Stimulated activated CD4-positive, alpha-beta T cell treated with anti-CD3 and anti-CD28 coated beads, TNF-alpha, amount 100 ng/mL, for 1 hour (primary cell): Measurements from ENCODE around the gene CNPY2.
"Not testable (repeated sequence)": the region's sequence is repeated elsewhere in the genome, so short reads cannot be mapped to it uniquely, and the experiment has no call there.

Source experiments
- DNase-seq, 3 donors: peaks; one replicate each; pipeline ENCODE4 v3.0.0-alpha.2; 2020; ENCODE audit warnings: low read depth in 3 of 3, low spot score in 1 of 3

Gene CNPY2

GRCh38 chr12:56298828-56299227 is 17.0 kb downstream of the CNPY2 start:
- no peak for DNase-seq

- DNase-seq = no peak
Measured at GRCh38 chr12:56297400-56297799, 18.4 kb downstream of the CNPY2 start.

DNA sequence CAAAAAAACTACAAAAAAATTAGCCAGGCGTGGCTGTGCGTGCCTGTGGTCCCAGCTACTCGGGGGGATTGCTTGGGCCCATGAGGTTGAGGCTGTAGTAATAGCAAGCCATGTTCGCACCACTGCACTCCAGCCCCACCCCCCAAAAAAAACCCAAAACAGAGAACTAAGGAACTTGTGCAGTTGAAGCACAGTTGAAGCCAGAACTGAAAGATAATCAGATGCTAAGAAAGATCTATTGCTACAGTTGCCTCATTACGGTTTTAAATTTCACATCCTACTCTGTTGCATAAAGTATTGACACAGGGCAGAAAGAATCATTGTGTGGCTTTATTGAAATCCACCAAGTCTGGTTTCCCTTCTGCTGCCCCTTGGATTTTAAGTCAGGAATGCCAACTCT is 19.5 kb downstream of the CNPY2 start:
- no peak for DNase-seq

DNA sequence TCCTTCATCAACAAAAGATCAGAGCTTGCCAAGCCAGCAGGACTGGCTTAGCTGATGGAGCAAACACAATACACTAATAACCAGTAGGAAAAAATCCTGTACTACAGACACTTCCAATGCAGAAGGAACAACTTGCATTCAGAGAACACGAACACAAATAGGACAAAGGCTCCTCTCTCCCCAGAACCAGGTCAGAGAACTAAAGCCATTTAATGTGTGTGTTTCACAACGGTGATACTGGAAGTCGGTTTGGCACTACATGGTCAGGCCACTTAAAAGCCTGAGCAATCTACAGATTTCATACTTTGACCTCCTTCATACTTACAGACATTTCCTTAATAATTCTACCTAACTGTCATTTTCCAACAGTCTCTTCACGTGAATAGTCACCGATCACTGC is 22.0 kb downstream of the CNPY2 start:
- no peak for DNase-seq

GRCh38 chr12:56288705-56289387 is 26.9 kb downstream of the CNPY2 start:
- DNase-seq = no peak

DNA sequence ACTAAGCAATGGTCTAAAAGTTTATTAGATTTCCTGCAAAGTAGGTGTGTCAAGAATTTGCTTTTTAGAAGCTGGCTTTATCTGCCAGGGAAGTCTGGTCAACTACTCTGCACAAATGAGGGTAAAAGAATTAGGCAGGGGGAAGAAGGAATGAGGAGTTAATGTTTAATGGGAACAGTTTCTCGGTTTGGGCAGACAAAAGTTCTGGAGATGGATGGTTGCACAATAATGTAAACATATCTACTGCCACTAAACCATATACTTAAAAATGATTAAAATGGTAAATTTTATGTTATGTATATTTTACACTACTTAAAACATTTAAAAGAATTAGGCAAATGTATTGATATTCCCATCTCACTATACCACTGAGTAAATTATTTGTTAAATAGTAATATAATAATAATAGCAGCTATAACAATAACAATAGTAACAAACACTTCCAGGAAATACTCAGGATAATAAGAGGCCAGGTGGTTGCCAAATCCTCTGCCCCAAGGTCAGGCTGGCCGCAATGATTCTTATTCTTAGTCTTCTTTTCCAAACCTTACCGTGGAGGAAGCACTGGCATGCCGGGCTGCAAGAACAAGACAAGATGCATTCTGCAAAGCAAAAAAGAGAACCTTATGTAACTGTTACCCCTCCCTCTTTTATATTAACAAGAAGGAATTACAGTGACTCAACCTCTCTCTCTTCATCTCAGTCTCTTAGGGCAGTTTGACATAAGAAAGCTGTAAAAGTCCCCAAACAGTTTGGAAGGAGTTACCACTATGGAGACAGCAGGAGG is 29.6 kb downstream of the CNPY2 start:
- no peak for DNase-seq

DNA sequence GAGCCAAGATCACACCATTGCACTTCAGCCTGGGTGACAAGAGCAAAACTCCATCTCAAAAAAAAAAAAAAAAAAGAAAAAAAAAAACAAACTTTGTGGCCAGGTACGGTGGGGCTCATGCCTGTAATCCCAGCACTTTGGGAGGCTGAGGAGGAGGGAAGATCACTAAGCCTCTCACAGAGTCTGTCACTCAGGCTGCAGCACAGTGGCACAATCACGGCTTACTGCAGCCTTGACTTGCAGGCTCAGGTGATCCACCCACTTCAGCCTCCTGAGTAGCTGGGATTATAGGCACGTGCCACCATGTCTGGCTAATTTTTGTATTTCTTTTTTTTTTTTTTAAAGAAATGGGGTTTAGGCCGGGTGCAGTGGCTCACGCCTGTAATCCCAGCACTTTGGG is 31.5 kb downstream of the CNPY2 start:
- not testable (repeated sequence) for DNase-seq

GRCh38 chr12:56282579-56282978 is 33.2 kb downstream of the CNPY2 start:
- no peak for DNase-seq

- no peak for DNase-seq
Measured at GRCh38 chr12:56282030-56282429, 33.8 kb downstream of the CNPY2 start.

GRCh38 chr12:56280849-56281248 is 34.9 kb downstream of the CNPY2 start:
- DNase-seq = no peak

GRCh38 chr12:56278905-56279304 is 36.9 kb downstream of the CNPY2 start:
- no peak for DNase-seq

GRCh38 chr12:56274299-56274698 is 41.5 kb downstream of the CNPY2 start:
- DNase-seq = no peak

GRCh38 chr12:56272468-56272867 is 43.3 kb downstream of the CNPY2 start:
- not testable (repeated sequence) for DNase-seq

DNA sequence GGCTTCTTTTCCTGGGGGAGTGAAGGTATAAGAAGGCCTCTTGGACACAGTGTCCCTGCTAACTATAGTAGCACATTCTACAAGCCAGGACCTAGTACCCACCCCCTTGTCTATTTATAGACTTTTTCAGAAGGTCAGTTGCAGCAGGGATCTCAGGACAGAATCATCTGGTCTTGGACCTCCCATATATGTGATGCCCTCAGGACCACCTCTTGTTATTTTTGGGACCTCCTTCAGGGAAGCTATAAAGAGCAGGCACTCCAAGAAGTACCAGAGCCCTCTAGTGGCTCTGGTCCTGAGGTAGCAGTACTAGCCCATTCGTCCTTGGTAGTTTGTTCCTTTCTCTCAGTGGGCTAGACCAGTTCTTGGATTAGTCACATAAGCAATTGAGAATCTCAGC is 44.8 kb downstream of the CNPY2 start:
- DNase-seq = no peak

DNA sequence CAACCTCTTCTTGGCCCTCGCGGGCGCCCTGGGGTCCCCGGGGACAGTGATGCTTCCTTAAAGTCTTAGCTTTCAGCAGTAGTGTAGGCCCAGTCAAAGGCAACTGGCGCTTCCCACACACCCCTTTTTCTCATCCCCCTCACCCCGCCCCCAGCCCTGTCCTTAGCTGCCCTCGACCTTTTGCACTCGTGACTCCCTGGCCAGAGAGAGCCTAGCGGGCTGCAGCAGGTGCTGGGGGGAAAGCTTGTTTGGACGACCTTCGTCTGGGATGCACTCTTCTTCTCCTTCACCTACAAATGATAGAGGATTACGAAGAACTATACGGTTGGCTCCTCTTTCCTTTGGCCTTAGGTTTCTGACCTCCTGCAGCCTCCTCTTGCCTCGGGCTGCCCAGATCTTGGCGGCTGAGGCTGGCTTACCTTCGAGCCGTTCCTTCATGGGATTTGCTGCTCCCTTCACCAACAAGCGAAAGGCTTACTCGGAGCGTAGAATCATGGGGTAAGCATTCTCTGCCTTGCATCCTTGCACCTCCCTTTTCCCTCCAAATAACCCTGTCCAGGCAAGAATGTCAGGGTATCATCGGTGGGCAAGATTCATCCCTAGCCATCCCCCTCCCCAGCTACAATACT is 48.2 kb downstream of the CNPY2 start:
- DNase-seq = no peak

DNA sequence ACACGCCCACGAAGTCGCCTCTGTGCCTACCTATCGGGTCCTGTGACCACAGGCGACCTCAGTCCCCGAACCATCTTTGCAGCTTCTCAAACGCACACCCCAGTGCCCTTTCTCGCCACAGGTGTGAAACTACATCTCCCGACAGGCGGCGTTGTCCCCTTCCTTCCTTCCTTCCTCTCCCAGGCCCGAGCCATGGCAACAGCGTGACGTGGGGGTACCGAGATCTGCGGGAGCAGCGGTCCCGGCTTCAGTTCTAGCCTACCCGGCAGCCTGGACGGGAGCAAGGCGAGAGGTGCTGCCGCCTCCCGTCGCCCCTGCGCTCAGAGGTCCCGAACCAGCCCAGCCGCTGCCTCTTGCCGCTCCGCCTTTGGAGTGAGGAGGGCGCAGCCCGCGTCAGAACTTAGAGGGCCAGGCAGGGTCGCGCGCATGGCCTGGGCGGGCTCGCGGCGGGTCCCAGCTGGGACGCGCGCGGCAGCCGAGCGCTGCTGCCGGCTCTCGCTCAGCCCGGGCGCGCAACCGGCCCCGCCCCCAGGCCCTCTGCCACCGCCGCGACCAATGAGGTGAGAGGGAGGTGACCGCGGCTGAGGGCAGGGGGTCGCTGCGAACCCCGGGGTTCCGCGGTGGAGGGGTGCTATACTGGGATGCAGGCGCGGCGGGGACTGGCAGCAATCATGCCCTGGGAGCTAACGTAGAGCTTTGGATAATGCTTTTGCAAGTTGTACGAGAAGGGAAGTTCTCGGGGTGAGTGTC is 48.9 kb downstream of the CNPY2 start, which contains the start of gene COQ10A:
Gene COQ10A (plus strand): TSS at position 250 of the 750 bp plus-strand sequence. CDS start 177 bp downstream, at position 427.
- DNase-seq = peak; percentile 68 to 77 (median 68)

DNA sequence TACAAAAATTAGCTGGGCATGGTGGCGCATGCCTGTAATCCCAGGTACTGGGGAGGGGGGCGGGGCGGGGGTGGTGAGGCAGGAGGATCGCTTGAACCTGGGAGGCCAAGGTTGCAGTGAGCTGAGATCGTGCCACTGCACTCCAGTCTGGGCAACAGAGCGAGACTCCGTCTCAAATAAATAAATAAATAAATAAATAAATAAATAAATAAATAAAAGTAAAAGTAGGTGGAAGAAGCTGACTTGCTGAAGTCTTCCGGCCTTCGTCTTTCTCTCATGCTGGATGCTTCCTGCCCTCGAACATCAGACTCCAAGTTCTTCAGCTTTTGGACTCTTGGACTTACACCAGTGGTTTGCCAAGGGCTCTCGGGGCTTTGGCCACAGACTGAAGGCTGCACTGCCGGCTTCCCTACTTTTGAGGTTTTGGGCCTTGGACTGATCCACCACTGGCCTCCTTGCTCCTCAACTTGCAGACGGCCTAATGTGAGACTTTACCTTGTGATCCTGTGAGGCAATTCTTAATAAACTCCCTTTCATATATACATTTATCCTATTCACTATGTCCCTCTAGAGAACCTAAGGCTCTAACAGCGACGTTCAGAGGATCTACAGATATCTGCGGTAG is 49.6 kb downstream of the CNPY2 start:
- DNase-seq = not testable (repeated sequence)

DNA sequence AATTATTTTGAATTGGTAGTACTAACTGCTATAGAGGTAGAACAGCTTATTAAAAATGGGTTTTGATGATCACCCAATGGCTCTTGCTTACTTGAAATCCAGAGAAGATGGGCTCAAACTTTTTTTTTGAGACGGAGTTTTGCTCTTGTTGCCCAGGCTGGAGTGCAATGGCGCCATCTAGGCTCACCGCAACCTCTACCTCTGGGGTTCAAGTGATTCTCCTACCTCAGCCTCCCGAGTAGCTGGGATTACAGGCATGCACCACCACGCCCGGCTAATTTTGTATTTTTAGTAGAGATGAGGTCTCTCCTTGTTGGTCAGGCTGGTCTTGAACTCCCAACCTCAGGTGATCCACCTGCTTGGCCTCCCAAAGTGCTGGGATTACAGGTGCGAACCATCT is 52.8 kb downstream of the CNPY2 start:
- not testable (repeated sequence) for DNase-seq

GRCh38 chr12:56261503-56262232 is 54.1 kb downstream of the CNPY2 start:
- no peak for DNase-seq

DNA sequence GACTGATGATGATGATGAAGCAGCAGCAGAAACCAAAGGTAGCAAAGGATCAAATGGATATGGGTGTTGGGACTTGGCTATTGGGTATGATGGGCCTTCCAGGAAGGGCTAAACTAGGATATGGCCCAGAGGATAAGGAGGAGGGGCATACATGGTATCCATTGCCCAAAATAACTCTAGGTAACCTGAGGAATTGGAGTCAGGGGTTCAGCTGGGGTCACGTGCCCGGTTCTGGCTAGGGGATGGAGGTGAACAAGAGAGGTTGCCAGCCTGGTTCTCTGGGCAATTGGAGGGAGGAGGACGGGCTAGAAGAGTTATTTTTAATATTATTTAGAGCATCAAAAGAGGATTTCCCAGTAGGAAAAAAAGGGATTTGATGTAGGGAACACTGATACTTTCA is 54.9 kb downstream of the CNPY2 start:
- no peak for DNase-seq
